K562 (cell line): Measurements from ENCODE around the gene CTDSP2. TPM values are rescaled to one million over a fixed set of nuclear protein-coding genes. Genes with fewer than 3 reads are reported as not detected.

Experiments used
- ATAC-seq: fragments of 200-7000 bp; cut with Tn5 transposase; 3 replicates; pipeline ENCODE4 v1.9.1; 2020; ENCODE audit warnings: moderate library complexity
- BruUV-seq: library from RNA; stranded (reverse); fragments of 400-500 nt; replicated peaks from 2 replicates; lab custom pipeline; 2021; lab: Mats Ljungman, UMichigan
- CTCF ChIA-PET: fragments of 300-600 bp; formaldehyde crosslinking; extraction: SDS; loops from one replicate; lab custom pipeline; 2021; ENCODE audit warnings: low intra/inter-chr PET ratio; lab: Yijun Ruan, JAX
- POLR2A ChIA-PET: fragments of 300-600, 350-650 bp; sonication (Branson Sonifier 250); formaldehyde crosslinking; extraction: SDS; loops from one replicate; lab custom pipeline; 2021; ENCODE audit warnings: antibody characterized with exemption, inconsistent platforms; lab: Yijun Ruan, JAX
- DNase-seq, 4 experiments: peaks; one replicate each; pipeline versions ENCODE4 v3.0.0 to v3.0.0-alpha.2; 2011 to 2018; ENCODE audit warnings: low spot score in 3 of 4, mixed read lengths in 3 of 4; ENCODE audit errors: extremely low read depth in 1 of 4
- FAIRE-seq: peaks from 2 replicates; lab custom pipeline; 2011; peaks lifted over from hg19 to GRCh38; lab: Jason Lieb, UNC
- H2AFZ ChIP-seq: 2 replicates; pipeline ENCODE4 v1.6.0; 2011; ENCODE audit warnings: low read depth, low read length, control low read depth, inconsistent platforms
- H3K27ac ChIP-seq: fragments of 200-600 bp; 3 replicates; pipeline ENCODE4 v1.8.0; 2011; ENCODE audit warnings: low read depth, mild to moderate bottlenecking, control low read depth, inconsistent platforms, low read length, moderate library complexity, mixed read lengths; ENCODE audit errors: extremely low read depth
- H3K27me3 ChIP-seq, 2 experiments: fragments of 300-600 bp in 1 of 2; 2 replicates in 1 of 2; 3 replicates in 1 of 2; pipeline versions ENCODE4 v1.6.0 to v1.8.0; 2011; ENCODE audit warnings: inconsistent platforms in 2 of 2, low read length in 2 of 2, mild to moderate bottlenecking in 1 of 2, mixed read lengths in 1 of 2, moderate library complexity in 1 of 2; ENCODE audit not compliant: control insufficient read depth in 2 of 2, insufficient read depth in 2 of 2
- H3K36me3 ChIP-seq: fragments of 300-600 bp; 3 replicates; pipeline ENCODE4 v1.8.0; 2011; ENCODE audit warnings: mild to moderate bottlenecking, low read length, inconsistent platforms; ENCODE audit not compliant: control insufficient read depth, insufficient read depth
- H3K4me1 ChIP-seq, 2 experiments: fragments of 200-600 bp in 1 of 2; replicated peaks in 1 of 2; 2 replicates in 1 of 2; 3 replicates in 1 of 2; pipeline versions ENCODE4 v1.5.1 to v1.8.0; 2011; ENCODE audit warnings: inconsistent platforms in 2 of 2, low read length in 2 of 2, mild to moderate bottlenecking in 1 of 2, mixed read lengths in 1 of 2, moderate library complexity in 1 of 2; ENCODE audit not compliant: control insufficient read depth in 2 of 2, insufficient read depth in 2 of 2
- H3K4me2 ChIP-seq: 2 replicates; pipeline ENCODE4 v1.6.1; 2011; ENCODE audit warnings: low read length, control low read depth, inconsistent platforms, mixed read lengths; ENCODE audit not compliant: insufficient read depth
- H3K4me3 ChIP-seq: fragments of 200-600 bp; sonication (generic), shearing (Covaris generic); 2 replicates; pipeline ENCODE4 v1.5.1; 2016; ENCODE audit warnings: control low read depth, inconsistent platforms
- H3K79me2 ChIP-seq: fragments of 200-600 bp; 3 replicates; pipeline ENCODE4 v1.8.0; 2011; ENCODE audit warnings: low read length, inconsistent platforms; ENCODE audit not compliant: control insufficient read depth, insufficient read depth
- H3K9ac ChIP-seq, 2 experiments: 2 replicates each; pipeline versions ENCODE4 v1.6.0 to v1.6.1; 2011; ENCODE audit warnings: low read depth in 2 of 2, low read length in 2 of 2, control low read depth in 1 of 2, inconsistent platforms in 1 of 2, mild to moderate bottlenecking in 1 of 2, mixed read lengths in 1 of 2; ENCODE audit not compliant: insufficient read depth in 1 of 2
- H3K9me1 ChIP-seq: one replicate; pipeline ENCODE4 v1.6.0; 2011; ENCODE audit warnings: inconsistent platforms, mild to moderate bottlenecking, low read length, moderate library complexity; ENCODE audit not compliant: control insufficient read depth, insufficient read depth
- H3K9me3 ChIP-seq: replicated peaks from 2 replicates; pipeline ENCODE4 v1.5.1; 2011; ENCODE audit warnings: low read depth, low read length, inconsistent platforms; ENCODE audit not compliant: control insufficient read depth, insufficient read depth
- H4K20me1 ChIP-seq: replicated peaks from 2 replicates; pipeline ENCODE4 v1.6.1; 2011; ENCODE audit warnings: low read length, inconsistent platforms, mixed read lengths; ENCODE audit not compliant: control insufficient read depth, insufficient read depth
- CREB3L1 ChIP-seq: fragments of 450-650 bp; IDR thresholded peaks from 2 replicates; pipeline ENCODE4 v1.6.1; 2014; ENCODE audit warnings: low read depth, mild to moderate bottlenecking, moderate library complexity, borderline replicate concordance
- EP400 ChIP-seq: fragments of 450-650 bp; IDR thresholded peaks from 2 replicates; pipeline ENCODE4 v1.6.1; 2017; ENCODE audit warnings: antibody characterized with exemption, mild to moderate bottlenecking, moderate library complexity
- FOXJ3 ChIP-seq: sonication (generic); formaldehyde crosslinking; IDR thresholded peaks from 2 replicates; pipeline ENCODE4 v1.4.0; 2020; ENCODE audit warnings: mild to moderate bottlenecking, missing genetic modification reagents
- HDAC3 ChIP-seq: fragments of 450-650 bp; IDR thresholded peaks from 2 replicates; pipeline ENCODE4 v1.6.1; 2018; ENCODE audit warnings: borderline replicate concordance, mild to moderate bottlenecking, moderate library complexity; ENCODE audit not compliant: partially characterized antibody
- HMG20A ChIP-seq: fragments of 450-650 bp; formaldehyde crosslinking; conservative IDR thresholded peaks from 2 replicates; pipeline ENCODE4 v1.4.0; 2020; ENCODE audit warnings: mild to moderate bottlenecking, mixed read lengths
- IRF2 ChIP-seq: sonication (generic); formaldehyde crosslinking; IDR thresholded peaks from 2 replicates; pipeline ENCODE4 v1.8.1; 2022; ENCODE audit warnings: mild to moderate bottlenecking, missing genetic modification reagents
- KLF10 ChIP-seq: fragments of 250-450 bp; sonication (Bioruptor Pico); IDR thresholded peaks from 2 replicates; pipeline ENCODE4 v1.6.1; 2021; ENCODE audit warnings: matching md5 sums
- MBD2 ChIP-seq: sonication (generic); IDR thresholded peaks from 2 replicates; pipeline ENCODE4 v1.6.1; 2016; ENCODE audit warnings: low read depth, borderline replicate concordance
- MITF ChIP-seq: IDR thresholded peaks from 2 replicates; pipeline ENCODE4 v1.6.1; 2014; ENCODE audit warnings: antibody characterized with exemption
- PTTG1 ChIP-seq: fragments of 450-650 bp; IDR thresholded peaks from 2 replicates; pipeline ENCODE4 v1.6.1; 2016; ENCODE audit warnings: low read depth, mild to moderate bottlenecking, missing genetic modification characterization, missing compliant biosample characterization
- RFX5 ChIP-seq: IDR thresholded peaks from 2 replicates; pipeline ENCODE4 v1.6.1; 2011; ENCODE audit warnings: low read depth, mild to moderate bottlenecking, improper control_type of control experiment, low read length
- RNF2 ChIP-seq: sonication (generic); IDR thresholded peaks from 2 replicates; pipeline ENCODE4 v1.6.1; 2016
- SMAD4 ChIP-seq: fragments of 250-450 bp; sonication (Bioruptor Pico); conservative IDR thresholded peaks from 2 replicates; pipeline ENCODE4 v1.8.0; 2021; ENCODE audit warnings: inconsistent platforms, mild to moderate bottlenecking, moderate library complexity
- ZBTB33 ChIP-seq: sonication (generic); formaldehyde crosslinking; IDR thresholded peaks from 2 replicates; pipeline ENCODE4 v1.8.1; 2023; ENCODE audit warnings: mild to moderate bottlenecking, missing genetic modification reagents
- ZHX1 ChIP-seq: fragments of 150-350 bp; conservative IDR thresholded peaks from 2 replicates; pipeline ENCODE4 v1.6.1; 2014; ENCODE audit warnings: low read length
- WGBS: fragments of 100-300 bp; shearing (Covaris generic); methylation state at CpG from one replicate; pipeline ENCODE4 v1.1.6; 2016; ENCODE audit warnings: low coverage, mixed read lengths; ENCODE audit not compliant: insufficient coverage; ENCODE audit errors: missing lambda C conversion rate; 5-methylcytosine and 5-hydroxymethylcytosine counted together
- in situ Hi-C: fragments of 300-500 bp; cut with MboI; formaldehyde crosslinking; loops from 4 replicates; pipeline ENCODE4 v1.15.0; 2018; ENCODE audit warnings: inconsistent platforms, mixed read lengths
- intact Hi-C: fragments of 100-400 bp; cut with micrococcal nuclease; formaldehyde crosslinking; loops from 2 replicates; pipeline ENCODE4 v1.14.2; 2022
- polyA plus RNA-seq, 8 experiments: library from polyadenylated mRNA; depleted of rRNA in 4 of 8; stranded (reverse) in 5 of 8; unstranded in 3 of 8; fragments of >200 nt; fragmentation: Nextera tagmentation in 2 of 8; fragmentation: Illumina TruSeq in 1 of 8; extraction: Ambion mirVana in 2 of 8; extraction: Trizol in 1 of 8; gene quantifications; 2 replicates each; pipeline versions ENCODE4 v1.2.1 to v1.2.3, GENCODE V29; 2011 to 2014; ENCODE audit warnings: inconsistent platforms in 1 of 8, missing spikeins in 1 of 8
- total RNA-seq, 7 experiments: library from RNA; depleted of rRNA in 6 of 7; stranded (reverse); fragments of >200 nt in 6 of 7; fragmentation: Illumina TruSeq in 2 of 7; extraction: Trizol in 2 of 7; gene quantifications; 2 replicates each; pipeline versions ENCODE4 v1.2.1 to v1.2.3, GENCODE V29; 2011 to 2021; ENCODE audit warnings: low replicate concordance in 1 of 7

The CTDSP2 gene
- total and polyA plus RNA-seq, 9 of the 15 experiments (the other 6 are each of a cell fraction or from before 2014, with no cell fraction given), result 20.4 to 108 (median 47.7) TPM

- no peak for DNase-seq
- TF ChIP-seq HMG20A, result no peak
- TF ChIP-seq EP400, result no peak
- no peak for TF ChIP-seq MBD2
- no peak for TF ChIP-seq ZBTB33
- TF ChIP-seq KLF10, result no peak
- TF ChIP-seq ZHX1, result no peak
- no peak for TF ChIP-seq IRF2 (CRISPR knock-in tag)
- TF ChIP-seq RNF2, result no peak
- TF ChIP-seq CREB3L1, result no peak
- no peak for TF ChIP-seq FOXJ3 (CRISPR knock-in tag)
- TF ChIP-seq PTTG1 (tag), result no peak
- TF ChIP-seq SMAD4 (CRISPR knock-in tag), result no peak
- no peak for TF ChIP-seq HDAC3
- no peak for TF ChIP-seq MITF
- TF ChIP-seq RFX5, result no peak
- TF ChIP-seq, all 486 proteins: peak for 0
- H3K27me3 ChIP-seq, result no peaks in the 10 kb centered on the region
- FAIRE-seq (no peak), ATAC-seq (no peak)
- H2AFZ ChIP-seq, result no peak overlapping the region
- no peaks in the 10 kb centered on the region for H4K20me1 ChIP-seq
- no peak overlapping the region for H3K27ac ChIP-seq
- H3K9me1 ChIP-seq, result peaks cover 3% of the 10 kb centered on the region
- H3K9ac ChIP-seq, result no peak overlapping the region
- peaks cover 5 to 10% of the 10 kb centered on the region in 2 experiments; a peak in 3 of 5 replicates for H3K4me1 ChIP-seq
- no peaks in the 10 kb centered on the region for H3K9me3 ChIP-seq
- peaks cover 5% of the 10 kb centered on the region; the same call in 2 of the 3 replicates for H3K36me3 ChIP-seq
- intact Hi-C loops (no loop called here), in situ Hi-C loops (no loop called here)
- no TSS peak for BruUV-seq
- ChIA-PET CTCF (no interaction called here), POLR2A (interaction anchor here (3.3 kb wide), 1 partner anchor 10 kb away, joined by 21 read pairs; no protein-coding TSS in a partner anchor)
- no peaks in the 10 kb centered on the region for H3K79me2 ChIP-seq
- H3K4me2 ChIP-seq, result no peak overlapping the region
- no peak overlapping the region for H3K4me3 ChIP-seq
- WGBS, result 42% methylated on average over 3 of the region's 3 CpGs
Observed at GRCh38 chr12:57809425-57809824, 37.1 kb downstream of the CTDSP2 start.
